Measurements from ENCODE around the gene SCYL1. TPM values are rescaled to one million over a fixed set of nuclear protein-coding genes. Genes with fewer than 3 reads are reported as not detected.
A peak's percentile ranks its signal among the peaks of the same experiment; 100 is the strongest.

The SCYL1 gene
- total RNA-seq, 1 experiment from 2014 or later = 54.7 TPM

DNA sequence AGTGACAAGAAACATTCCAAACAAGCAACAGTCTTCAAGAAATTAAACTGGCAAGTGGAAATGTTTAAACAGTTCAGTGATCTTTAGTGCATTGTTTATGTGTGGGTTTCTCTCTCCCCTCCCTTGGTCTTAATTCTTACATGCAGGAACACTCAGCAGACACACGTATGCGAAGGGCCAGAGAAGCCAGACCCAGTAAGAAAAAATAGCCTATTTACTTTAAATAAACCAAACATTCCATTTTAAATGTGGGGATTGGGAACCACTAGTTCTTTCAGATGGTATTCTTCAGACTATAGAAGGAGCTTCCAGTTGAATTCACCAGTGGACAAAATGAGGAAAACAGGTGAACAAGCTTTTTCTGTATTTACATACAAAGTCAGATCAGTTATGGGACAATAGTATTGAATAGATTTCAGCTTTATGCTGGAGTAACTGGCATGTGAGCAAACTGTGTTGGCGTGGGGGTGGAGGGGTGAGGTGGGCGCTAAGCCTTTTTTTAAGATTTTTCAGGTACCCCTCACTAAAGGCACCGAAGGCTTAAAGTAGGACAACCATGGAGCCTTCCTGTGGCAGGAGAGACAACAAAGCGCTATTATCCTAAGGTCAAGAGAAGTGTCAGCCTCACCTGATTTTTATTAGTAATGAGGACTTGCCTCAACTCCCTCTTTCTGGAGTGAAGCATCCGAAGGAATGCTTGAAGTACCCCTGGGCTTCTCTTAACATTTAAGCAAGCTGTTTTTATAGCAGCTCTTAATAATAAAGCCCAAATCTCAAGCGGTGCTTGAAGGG, 20.0 kb upstream of the SCYL1 start:
- no peaks in the 10 kb centered on the region for H3K27me3 Mint-ChIP-seq (ENCODE audit: low read depth)
- Histone ChIP-seq H4K5ac (ENCODE audit: insufficient read length, low read depth, low read length) (no peak overlapping the region), H3K79me2 (ENCODE audit: insufficient read depth, low read length) (peaks cover 39% of the 10 kb centered on the region), H3K27me3 (ENCODE audit: insufficient read depth, low read length) (no peaks in the 10 kb centered on the region), H2BK15ac (ENCODE audit: low read depth, low read length) (no peak overlapping the region), H4K8ac (replicated peaks; ENCODE audit: insufficient read length, low read depth, low read length) (no peak overlapping the region), H2BK12ac (ENCODE audit: insufficient read length, low read depth, low read length) (no peak overlapping the region), H3K18ac (ENCODE audit: insufficient read length, low read depth, low read length) (no peak overlapping the region), H3K9me3 (ENCODE audit: control insufficient read depth, low read depth, low read length) (no peaks in the 10 kb centered on the region), H2BK20ac (ENCODE audit: low read depth, low read length, poor library complexity, severe bottlenecking) (no peak overlapping the region), H3K56ac (ENCODE audit: insufficient read length, low read depth, low read length) (no peak overlapping the region), H3K4me1 (ENCODE audit: insufficient read depth, low read length) (no peaks in the 10 kb centered on the region), H3T11ph (ENCODE audit: low read length) (no peak overlapping the region), H2AK5ac (ENCODE audit: insufficient read length, low read length) (no peak overlapping the region), H4K91ac (ENCODE audit: insufficient read length, low read depth, low read length) (no peak overlapping the region), H3K4ac (ENCODE audit: low read depth, low read length) (no peak overlapping the region), H2AFZ (ENCODE audit: low read length) (no peak overlapping the region), H3K27ac (ENCODE audit: insufficient read length, low read depth, low read length) (no peak overlapping the region), H3K79me1 (ENCODE audit: insufficient read depth, low read depth, low read length, poor library complexity, severe bottlenecking) (no peaks in the 10 kb centered on the region), H3K9ac (ENCODE audit: extremely low read depth, insufficient read length, low read length) (peak overlapping the region; percentile 2), H3K23ac (ENCODE audit: insufficient read length, low read depth, low read length) (no peak overlapping the region), H2BK5ac (ENCODE audit: insufficient read length, low read length) (no peak overlapping the region), H3K4me2 (ENCODE audit: insufficient read depth, insufficient read length, low read length) (peak overlapping the region; percentile 89), H4K20me1 (ENCODE audit: control insufficient read depth, insufficient read depth, insufficient read length) (no peaks in the 10 kb centered on the region), H2BK120ac (ENCODE audit: low read depth, low read length, poor library complexity, severe bottlenecking) (no peak overlapping the region), H3K23me2 (ENCODE audit: insufficient read length, low read depth, low read length, poor library complexity, severe bottlenecking) (peaks cover 9% of the 10 kb centered on the region), H3K14ac (ENCODE audit: insufficient read depth, low read length) (no peak overlapping the region)
- H3K36me3 Mint-ChIP-seq (ENCODE audit: insufficient read depth in 1 of 3, low read depth in 3 of 3) = peaks cover 0 to 33% (median 31%) of the 10 kb centered on the region in 3 experiments; a peak in 5 of 7 replicates
- H3K27ac Mint-ChIP-seq = peak overlapping the region in 2 of 3 experiments; percentile 45 to 97; a peak in 4 of 7 replicates
- WGBS (ENCODE audit: extremely low coverage, insufficient read length, low lambda C conversion rate) = no CpG with 5 or more reads among the region's 8 CpGs
- peaks cover 36 to 38% of the 10 kb centered on the region in 2 experiments for H3K4me1 Mint-ChIP-seq
- peak overlapping the region in 1 of 2 experiments; percentile 64; a peak in 3 of 5 replicates for H3K4me3 Mint-ChIP-seq
- peaks cover 2 to 3% of the 10 kb centered on the region in 2 experiments; a peak in 3 of 5 replicates for H3K9me3 Mint-ChIP-seq
- DNase-seq = no peak
- TF ChIP-seq, protein P1, sequence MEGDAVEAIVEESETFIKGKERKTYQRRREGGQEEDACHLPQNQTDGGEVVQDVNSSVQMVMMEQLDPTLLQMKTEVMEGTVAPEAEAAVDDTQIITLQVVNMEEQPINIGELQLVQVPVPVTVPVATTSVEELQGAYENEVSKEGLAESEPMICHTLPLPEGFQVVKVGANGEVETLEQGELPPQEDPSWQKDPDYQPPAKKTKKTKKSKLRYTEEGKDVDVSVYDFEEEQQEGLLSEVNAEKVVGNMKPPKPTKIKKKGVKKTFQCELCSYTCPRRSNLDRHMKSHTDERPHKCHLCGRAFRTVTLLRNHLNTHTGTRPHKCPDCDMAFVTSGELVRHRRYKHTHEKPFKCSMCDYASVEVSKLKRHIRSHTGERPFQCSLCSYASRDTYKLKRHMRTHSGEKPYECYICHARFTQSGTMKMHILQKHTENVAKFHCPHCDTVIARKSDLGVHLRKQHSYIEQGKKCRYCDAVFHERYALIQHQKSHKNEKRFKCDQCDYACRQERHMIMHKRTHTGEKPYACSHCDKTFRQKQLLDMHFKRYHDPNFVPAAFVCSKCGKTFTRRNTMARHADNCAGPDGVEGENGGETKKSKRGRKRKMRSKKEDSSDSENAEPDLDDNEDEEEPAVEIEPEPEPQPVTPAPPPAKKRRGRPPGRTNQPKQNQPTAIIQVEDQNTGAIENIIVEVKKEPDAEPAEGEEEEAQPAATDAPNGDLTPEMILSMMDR (conservative IDR thresholded peaks at IDR 0.05) = no peak
